HG03575 (cell line): ENCODE results near the gene ARHGEF39.

Experiments used
- ATAC-seq: cut with Tn5 transposase; IDR thresholded peaks from one replicate; pipeline ENCODE4 v1.9.1; 2021; ENCODE audit not compliant: unreplicated experiment, insufficient number of reproducible peaks, low FRiP score; ENCODE audit errors: extremely low read depth

ARHGEF39 gene, protein sequence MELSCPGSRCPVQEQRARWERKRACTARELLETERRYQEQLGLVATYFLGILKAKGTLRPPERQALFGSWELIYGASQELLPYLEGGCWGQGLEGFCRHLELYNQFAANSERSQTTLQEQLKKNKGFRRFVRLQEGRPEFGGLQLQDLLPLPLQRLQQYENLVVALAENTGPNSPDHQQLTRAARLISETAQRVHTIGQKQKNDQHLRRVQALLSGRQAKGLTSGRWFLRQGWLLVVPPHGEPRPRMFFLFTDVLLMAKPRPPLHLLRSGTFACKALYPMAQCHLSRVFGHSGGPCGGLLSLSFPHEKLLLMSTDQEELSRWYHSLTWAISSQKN

GRCh38 chr9:35664531-35665470 lies at the start of gene ARHGEF39:
TSS of gene ARHGEF39 (minus strand) at chr9:35665195. CDS start at chr9:35665169, 26 bp downstream.
- ATAC-seq, result no peak

DNA sequence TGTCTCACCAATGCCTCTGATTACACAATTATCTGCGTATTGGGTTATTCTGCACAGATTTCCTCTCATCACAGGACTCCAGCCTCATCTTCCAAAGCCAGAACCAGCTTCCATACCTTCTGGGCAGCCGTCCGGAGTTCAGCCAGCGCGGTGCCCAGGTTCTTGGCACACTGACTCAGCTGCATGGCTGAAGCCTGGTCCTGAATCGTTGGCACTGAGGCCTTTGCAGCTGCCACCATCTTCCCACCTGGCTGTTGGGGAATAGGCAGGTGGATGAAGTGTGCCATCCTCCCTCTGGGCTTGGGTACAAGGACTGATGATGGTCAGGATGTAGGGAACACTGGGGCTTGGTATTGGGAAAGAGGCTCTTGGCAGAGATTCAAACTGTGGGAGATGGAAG lies 49.1 kb upstream of the ARHGEF39 start:
- ATAC-seq, result no peak

DNA sequence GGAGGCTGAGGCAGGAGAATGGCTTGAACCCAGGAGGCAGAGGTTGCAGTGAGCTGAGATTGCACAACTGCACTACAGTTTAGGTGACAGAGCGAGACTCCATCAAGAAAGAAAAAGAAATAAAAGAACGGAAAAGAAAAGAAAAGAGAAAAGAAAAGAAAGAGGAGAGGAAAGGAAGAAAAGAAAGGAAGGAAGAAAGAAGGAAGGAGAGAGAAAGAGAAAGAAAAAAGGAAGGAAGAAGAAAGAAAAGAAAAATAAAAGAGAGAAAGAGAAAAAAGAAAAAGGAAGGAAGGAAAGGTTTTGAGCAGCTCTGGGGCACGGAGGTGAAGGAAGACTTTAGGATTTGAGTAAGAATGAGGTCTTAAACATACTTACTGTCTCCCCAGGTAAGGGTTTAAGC lies 48.6 kb upstream of the ARHGEF39 start:
- ATAC-seq, result no peak

- no peak for ATAC-seq
Measured at GRCh38 chr9:35712762-35713400, 47.9 kb upstream of the ARHGEF39 start.

- ATAC-seq, result no peak
Measured at GRCh38 chr9:35711501-35712428, 46.8 kb upstream of the ARHGEF39 start.

GRCh38 chr9:35710818-35711500 lies 46.0 kb upstream of the ARHGEF39 start:
- no peak for ATAC-seq

- no peak for ATAC-seq
Measured at GRCh38 chr9:35708146-35708545, 43.2 kb upstream of the ARHGEF39 start.

DNA sequence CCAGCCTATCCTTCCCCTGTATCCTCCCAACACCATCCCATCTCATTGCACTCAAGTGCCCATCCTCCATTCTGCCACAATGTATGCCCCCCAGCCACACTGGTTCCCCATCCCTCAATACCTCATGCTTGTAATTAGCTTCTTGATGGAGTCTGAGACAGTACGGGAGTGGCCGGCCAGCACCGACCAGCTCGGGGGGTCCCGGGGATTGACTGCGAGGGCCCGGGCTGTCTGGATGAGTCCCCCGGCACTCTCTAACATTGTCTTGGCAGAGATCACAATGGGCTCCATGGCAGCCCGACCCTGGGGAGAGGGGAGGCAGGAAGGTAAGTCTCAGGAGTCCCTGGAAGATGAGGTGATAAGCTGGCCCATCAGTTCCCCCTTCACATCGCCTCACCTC lies 42.0 kb upstream of the ARHGEF39 start:
- no peak for ATAC-seq

- no peak for ATAC-seq
Measured at GRCh38 chr9:35705836-35706430, 40.9 kb upstream of the ARHGEF39 start.

GRCh38 chr9:35705372-35705771 lies 40.4 kb upstream of the ARHGEF39 start:
- ATAC-seq, result no peak

DNA sequence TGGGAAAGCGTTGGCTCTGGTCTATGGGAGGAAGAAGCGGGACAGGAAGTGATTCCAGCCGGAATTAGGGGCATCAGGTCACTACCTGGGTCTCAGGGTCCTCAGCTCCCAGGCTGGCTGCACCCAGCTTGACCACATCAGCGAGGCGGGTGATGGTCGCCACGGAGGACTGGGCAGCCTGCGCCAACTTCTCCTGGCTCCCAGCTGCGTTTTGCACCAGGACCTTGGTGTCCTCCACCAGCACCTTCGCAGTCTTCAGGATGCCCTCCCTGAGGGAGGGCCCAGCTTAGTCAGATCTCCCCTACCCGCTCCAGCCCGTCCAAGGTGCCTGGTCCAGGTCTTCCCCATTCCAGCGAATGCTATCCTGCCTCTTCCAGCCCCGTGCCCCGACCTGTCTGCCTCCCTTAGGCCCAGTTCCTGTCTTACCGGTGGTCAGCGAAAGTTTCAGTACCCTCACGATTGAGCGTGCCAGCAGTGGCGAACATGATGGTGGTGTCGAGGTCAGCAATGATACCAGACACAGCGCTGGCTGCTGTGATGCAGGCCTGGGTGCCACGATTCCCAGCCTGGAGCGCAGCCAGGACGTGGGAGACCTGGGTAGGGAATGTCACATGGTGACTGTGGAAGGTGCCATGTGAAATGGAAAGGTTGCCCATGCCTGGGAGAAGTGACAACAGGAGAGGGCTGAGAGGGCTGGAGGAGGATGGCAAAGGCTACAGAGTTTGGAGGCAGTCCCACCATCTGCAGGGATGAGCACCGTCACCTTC lies 39.1 kb upstream of the ARHGEF39 start:
- ATAC-seq, result no peak

DNA sequence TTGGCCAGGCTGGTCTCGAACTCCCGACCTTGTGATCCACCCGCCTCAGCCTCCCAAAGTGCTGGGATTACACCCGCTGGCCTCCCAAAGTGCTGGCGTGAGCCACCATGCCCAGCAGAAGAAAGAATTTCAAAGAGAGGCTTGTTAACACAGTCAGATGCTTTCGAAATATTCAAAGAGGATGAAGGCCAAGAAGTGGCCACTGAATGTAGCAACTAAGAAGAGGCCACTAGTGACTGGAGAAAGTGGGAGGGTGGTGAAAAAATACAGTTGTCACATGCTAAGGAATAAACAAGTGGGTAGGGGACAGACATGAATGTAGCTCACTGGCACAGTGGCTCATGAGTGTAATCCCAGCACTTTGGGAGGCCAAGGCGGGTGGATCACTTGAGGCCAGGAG lies 37.7 kb upstream of the ARHGEF39 start:
- ATAC-seq, result no peak

DNA sequence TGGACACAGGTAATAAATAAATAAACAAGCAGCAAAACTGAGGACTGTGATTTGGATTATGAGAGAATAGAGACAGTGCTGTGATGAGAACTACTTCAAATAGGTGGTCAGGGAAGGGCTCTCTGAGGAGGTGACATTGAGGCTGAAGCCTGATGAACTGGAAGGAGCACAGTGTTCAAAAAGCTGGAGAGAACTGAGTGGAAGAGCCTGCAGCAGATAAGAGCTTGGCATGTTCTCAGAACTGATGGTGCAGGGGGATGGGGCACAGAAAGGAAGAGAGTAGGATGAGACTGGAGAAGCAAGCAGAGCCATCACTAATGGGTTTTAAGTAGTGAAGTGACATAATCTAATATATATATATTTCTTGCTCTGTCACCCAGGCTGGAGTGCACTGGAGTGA lies 35.9 kb upstream of the ARHGEF39 start:
- no peak for ATAC-seq

DNA sequence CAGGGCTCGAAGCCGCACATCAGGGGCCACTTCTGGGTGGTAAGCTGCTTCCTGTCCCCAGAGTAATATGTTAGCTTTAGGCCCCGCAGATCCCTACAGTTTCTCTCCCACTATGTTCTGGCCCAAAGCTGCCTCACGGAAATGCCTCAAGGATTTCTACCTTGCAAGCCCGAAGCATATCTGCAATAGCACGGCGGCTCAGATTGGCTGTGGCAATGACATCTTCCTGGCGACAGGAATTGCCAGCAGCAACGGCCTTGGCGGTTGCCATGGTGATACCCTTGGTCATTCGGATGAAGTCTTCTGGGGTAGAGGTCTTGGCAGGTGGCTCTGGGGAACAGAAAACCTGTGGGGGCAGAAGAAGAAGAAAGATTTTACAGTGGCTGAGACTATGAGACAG lies 35.0 kb upstream of the ARHGEF39 start:
- no peak for ATAC-seq

GRCh38 chr9:35698231-35698630 lies 33.2 kb upstream of the ARHGEF39 start:
- ATAC-seq, result no peak

GRCh38 chr9:35697486-35697885 lies 32.5 kb upstream of the ARHGEF39 start:
- no peak for ATAC-seq

GRCh38 chr9:35696520-35697215 lies 31.7 kb upstream of the ARHGEF39 start:
- ATAC-seq, result no peak
